NCI-H2196 treated with DMSO at 0.1 percent for 48 hours (cell line): ENCODE results near the gene PROK2.

Source experiments
- DNase-seq: peaks from one replicate; lab custom pipeline; 2025; ENCODE audit not compliant: unreplicated experiment; lab: John Stamatoyannopoulos, UW

PROK2 gene

DNA sequence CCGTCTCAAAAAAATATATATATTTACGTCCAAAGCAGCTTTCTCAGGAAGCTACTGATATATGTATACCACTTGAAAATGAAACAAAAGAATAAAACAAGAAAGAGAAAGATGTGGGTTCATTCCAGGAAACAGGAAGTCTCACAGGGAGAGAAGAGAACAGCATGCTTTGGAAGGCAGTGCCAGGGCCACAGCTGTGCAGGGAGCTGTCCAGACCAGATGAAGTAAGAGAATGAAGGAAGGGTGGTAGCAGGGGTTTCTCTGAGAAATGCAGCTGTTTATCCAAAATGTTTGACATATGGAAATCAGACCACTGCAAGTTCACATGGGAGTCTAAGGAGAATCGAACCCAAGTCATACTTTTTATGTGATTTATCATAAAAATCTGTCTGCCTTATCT is 40.2 kb downstream of the PROK2 start:
- DNase-seq = no peak

DNA sequence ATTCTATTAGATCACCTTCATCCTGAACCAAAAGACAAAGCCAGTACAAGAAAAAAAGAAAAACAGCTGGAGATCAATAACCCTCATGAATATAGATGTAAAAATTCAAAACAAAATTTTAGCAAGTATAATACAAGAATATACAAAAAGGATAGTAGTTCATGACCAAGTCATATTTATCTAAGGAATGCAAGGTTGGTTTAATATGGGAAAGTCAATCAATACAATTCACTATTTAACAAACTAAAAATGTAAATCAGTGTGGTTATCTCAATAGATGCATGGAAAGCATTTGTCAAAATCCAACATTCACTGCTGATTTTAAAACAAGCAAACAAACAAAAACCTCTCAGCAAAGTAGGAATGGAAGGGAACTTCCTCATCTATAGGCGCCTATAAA is 42.3 kb downstream of the PROK2 start:
- no peak for DNase-seq

DNA sequence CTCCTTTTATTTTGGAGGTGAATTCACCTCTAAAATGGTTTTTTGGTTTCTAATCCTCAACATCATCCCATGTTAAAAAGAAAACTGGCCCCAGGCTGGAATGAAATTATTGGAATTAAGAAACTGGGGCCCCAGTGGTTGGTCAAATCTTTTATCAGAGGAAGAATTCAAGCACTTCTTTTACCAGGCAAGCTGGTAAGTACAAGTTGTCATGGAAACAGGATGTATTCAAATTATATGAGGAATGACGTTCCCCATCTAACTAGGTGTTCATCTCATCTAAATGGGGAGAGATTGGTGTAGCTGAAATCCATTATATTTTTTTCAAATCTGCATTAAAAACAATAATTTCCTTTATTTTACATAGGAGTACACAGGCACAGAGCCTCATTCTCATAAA is 50.1 kb downstream of the PROK2 start:
- no peak for DNase-seq

DNA sequence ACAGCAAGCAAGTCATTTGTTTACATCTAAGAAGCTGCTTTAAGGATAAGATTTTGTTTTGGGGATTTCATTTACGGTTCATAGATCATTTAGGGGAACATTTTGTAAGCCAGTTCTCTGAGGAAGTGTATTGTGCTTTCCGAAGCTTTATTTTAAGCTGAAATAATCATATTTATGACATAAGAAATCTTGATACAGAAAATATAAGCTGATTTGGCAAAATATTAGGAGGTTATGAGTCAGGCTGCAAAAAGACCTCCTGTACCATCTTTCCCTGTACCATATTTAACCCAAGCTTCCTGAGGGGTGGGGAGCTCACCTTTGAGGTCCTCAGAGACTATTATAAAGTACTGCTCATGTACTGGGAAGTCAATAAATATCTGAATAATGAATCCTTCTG is 51.6 kb downstream of the PROK2 start:
- no peak for DNase-seq

DNA sequence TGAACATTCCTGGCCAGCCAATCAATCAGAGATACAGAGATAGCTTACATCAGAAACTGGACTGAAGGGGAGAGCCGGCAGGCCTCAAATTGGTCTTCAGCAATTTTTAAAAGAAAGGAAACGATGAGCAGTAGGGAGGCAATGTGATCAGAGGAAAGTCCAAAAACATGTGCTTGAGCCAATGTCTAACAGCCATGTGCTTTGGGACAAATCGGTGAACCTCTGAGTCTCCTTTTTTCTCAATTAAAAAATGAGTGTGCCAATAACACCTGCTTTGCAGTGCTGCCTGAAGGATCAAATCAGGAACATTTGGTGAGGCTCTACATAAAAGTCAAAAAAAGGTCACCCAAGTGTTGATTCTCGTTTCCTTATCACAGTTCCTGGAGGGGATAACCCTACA is 52.3 kb downstream of the PROK2 start:
- no peak for DNase-seq

DNA sequence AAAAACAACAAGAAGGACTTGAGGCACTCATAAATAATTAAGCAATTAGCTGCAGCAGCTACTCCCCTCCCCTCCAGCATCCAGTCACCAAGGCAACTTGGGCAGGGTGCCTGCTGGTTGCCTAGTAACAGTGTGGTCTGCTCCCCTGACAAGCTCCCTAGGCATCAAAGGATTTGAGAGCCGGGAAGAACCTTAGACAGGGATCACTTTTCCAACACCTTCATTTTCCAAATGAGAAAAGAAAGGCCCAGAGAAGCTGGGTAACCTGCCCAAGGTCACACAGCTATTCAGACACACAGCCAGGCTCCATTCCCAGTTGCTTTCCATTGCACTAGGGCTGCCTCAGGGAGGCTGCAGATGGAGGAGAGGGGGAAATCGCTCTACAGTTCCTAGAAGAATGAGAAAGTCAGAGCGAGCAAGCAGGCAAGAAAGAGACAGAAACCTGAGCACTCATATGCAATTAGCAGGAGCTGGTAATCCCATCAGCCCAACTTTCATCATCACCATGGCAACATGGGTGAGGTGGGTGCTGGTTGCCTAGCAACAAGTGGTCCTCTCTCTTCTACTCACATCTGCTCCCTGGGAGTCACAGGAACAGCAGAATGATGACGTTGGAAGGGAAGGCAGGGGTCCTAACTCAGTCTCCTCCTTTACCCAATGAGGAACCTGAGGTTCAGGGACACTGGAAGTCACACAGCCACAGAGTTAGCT is 56.2 kb downstream of the PROK2 start:
- DNase-seq = no peak

DNA sequence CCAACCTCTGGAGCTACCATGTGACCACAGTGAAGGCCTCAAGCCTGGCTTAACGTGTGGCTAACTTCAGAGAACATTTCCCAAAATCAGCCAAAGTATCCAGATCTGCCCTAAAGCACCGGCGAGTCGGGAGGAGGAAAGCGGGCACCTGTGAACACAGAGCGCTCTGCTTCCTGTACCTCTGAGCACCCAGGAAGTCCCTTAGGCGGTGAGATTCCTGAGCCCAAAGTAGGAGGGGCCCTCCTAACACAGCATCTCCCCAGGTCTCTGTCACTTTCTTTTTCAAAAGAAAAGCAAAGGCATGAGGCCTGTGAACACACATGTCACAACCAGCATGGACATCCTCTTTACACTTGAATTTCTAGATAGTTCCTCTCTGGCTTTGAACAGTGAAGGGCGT is 58.8 kb downstream of the PROK2 start:
- no peak for DNase-seq

DNA sequence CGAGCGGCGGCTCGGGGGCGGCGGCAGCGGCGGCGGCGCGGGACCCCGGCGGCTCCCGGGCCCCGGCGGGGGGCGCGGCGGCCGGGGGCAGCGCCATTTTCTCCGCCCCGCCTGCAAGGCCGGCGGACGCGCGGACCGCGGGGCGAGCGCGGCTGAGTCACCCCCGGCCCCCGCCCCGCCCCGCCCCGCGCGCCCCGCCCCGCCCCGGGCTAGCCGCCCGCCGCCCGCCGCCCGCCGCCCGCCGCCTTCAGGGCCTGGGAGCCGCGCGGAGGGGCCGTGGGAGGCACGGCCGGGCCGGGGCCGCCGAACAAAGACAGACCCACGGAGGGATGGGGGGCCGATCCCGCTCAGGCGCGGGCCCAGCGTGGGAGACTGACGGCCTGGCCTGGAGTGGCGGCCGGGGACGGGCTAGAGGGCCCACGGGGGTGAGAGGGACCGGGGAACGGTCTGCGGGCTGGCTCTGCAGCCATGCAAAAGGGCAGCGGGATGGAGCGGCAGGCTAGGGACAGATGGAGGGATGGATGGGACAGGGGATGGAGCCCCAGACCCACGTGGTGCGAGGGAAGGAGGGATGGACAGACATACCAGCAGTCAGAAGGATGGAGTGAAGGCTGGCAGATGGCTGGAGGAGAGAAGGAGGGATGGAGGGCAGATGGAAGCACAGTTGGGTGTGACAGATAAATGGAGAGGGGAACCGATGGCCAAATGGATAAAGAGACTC is 59.5 kb downstream of the PROK2 start, which contains the start of gene EIF4E3:
TSS of gene EIF4E3 (minus strand) at position 132 of the 721 bp plus-strand sequence. CDS start at position 97, 35 bp downstream.
- DNase-seq = no peak

DNA sequence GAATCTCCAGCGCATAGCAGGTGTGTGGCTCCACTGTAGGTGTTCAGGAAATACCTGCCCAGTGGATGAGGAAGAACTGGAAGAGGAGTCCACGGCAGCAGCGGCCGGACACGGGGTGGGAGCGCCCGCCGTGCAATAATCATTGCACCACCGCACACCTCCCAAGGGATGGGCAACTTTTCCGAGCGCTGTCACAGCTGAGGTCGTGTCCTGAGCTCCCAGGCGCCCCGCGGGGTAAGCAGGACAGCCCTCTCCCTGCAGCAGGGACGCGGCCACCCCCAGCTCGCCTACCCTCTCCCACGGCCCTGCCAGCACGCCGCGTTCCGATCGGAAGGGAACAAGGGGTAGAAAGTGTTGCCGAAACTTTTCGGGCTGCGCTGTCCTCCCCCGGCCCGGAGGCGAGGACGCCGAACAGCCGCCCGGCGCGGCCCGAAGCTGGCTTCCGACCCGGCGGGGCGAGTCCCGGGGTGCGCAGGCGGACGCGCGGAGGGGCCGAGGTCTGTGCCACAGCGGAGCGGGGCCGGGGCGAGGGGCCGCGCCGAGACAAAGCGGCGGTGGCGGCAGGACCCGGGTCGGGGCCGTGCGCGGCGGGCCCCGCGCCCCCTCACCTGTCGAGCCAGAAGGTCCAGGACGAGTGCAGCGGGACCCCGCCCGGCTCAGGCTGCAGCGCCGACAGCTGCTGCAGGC is 60.2 kb downstream of the PROK2 start:
- DNase-seq = no peak

DNA sequence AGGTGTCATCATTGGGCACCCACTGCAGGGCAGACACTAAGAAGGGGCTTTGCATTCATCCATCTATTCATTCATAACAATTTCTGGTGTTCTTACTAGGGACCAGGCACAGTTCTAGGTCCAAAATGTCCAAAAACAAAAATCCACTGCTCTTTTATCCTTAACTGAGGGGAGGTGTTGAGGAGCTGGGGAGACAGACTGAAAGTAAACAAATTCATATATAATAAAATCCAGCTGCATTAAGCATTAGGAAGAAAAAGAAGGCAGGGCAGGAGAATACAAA is 60.8 kb downstream of the PROK2 start:
- no peak for DNase-seq

DNA sequence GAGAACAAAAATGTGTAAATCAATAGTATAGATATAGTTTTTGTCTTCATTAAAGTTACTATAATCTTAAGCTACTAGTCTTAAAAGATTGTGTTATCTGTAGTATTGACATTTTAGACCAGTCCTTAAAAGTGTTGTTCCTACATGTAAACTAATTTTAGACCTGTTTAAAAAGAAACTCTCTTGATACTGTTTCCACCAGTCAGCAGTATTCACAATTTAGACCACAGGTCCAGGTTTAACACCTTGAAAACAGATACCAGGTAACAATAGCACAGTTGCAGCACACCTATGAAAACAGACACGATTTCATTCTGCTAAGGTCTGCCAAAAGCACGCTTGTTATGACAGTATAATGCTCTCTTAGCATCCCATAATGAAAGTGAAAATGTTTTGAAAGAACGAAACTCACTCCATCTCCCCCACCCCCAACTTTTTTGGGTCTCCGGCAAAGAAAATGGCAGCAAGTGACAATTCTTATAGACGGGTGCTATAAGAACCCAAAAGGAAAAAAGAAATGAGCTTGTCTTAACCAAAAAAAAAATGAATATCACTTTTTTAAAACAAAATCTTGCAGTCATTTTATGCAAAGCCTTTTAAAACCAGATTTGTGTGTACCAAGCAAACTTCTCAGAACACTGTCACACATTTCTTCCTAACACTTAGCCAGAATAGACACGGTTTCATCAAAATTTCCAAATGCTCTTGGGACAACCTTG is 61.3 kb downstream of the PROK2 start:
- no peak for DNase-seq

DNA sequence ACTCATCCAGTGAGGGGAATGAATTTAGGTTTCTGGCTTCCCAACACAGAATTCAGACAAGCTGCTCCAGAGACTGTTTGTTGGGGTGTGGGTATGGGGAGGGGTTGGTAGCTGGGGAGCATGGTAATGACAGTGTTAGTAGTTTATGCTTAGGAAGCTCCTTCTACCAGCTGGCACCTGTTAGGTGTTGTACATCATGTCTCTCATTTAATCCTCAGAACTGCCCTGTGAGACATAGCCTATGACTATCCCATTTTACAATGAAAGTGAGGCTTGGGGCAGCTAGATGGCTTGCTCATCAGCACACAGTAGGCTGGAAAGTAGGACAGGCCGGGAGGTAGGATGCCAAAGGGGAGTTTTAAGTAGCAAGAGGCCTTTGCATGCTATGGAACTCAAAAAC is 62.3 kb downstream of the PROK2 start:
- no peak for DNase-seq
